OCI-LY3 (cell line): ENCODE results near the gene UGT3A1.

Experiments used
- H2AFZ ChIP-seq: fragments of 200-600, 300-600 bp; shearing (Covaris generic); 2 replicates; pipeline ENCODE4 v1.6.0; 2014; ENCODE audit warnings: antibody characterized with exemption, low read depth, low read length
- H3K27ac ChIP-seq: fragments of 200-600, 300-600 bp; sonication (generic); 2 replicates; pipeline ENCODE4 v1.5.1; 2014; ENCODE audit warnings: mild to moderate bottlenecking, low read length, moderate library complexity, mixed read lengths
- H3K27me3 ChIP-seq: fragments of 200-600, 300-600 bp; sonication (generic); 2 replicates; pipeline ENCODE4 v1.6.1; 2014; ENCODE audit warnings: low read depth, low read length, mixed read lengths
- H3K36me3 ChIP-seq: fragments of 200-600, 300-600 bp; sonication (generic); replicated peaks from 2 replicates; pipeline ENCODE3; 2014; ENCODE audit warnings: low read depth, low read length, mixed read lengths
- H3K4me1 ChIP-seq: fragments of 300-600, 200-600 bp; sonication (generic); 2 replicates; pipeline ENCODE4 v1.6.1; 2014; ENCODE audit warnings: low read length, mixed read lengths
- H3K4me2 ChIP-seq: fragments of 200-600, 300-600 bp; sonication (generic); 2 replicates; pipeline ENCODE4 v1.6.1; 2014; ENCODE audit warnings: low read length, mixed read lengths
- H3K4me3 ChIP-seq: fragments of 300-600, 200-600 bp; sonication (generic); 2 replicates; pipeline ENCODE4 v1.5.1; 2014; ENCODE audit warnings: antibody characterized with exemption, mild to moderate bottlenecking, low read length, moderate library complexity
- H3K79me2 ChIP-seq: fragments of 300-600, 200-600 bp; shearing (Covaris generic); 2 replicates; pipeline ENCODE4 v1.6.1; 2014; ENCODE audit warnings: mild to moderate bottlenecking, low read length, mixed read lengths
- H3K9ac ChIP-seq: fragments of 300-600, 200-600 bp; shearing (Covaris generic); 2 replicates; pipeline ENCODE4 v1.6.0; 2014; ENCODE audit warnings: mild to moderate bottlenecking, low read length, moderate library complexity
- H3K9me3 ChIP-seq: fragments of 200-600, 300-600 bp; shearing (Covaris generic); 2 replicates; pipeline ENCODE4 v1.6.1; 2014; ENCODE audit warnings: low read length, mixed read lengths; ENCODE audit not compliant: insufficient read depth
- H4K20me1 ChIP-seq: fragments of 200-600, 300-600 bp; sonication (generic); 2 replicates; pipeline ENCODE4 v1.6.1; 2016; ENCODE audit warnings: low read length, mixed read lengths; ENCODE audit not compliant: insufficient read depth
- EZH2phosphoT487 ChIP-seq: fragments of 200-600 bp; shearing (Covaris generic); IDR thresholded peaks from 2 replicates; pipeline ENCODE4 v1.6.1; 2018; ENCODE audit warnings: antibody characterized with exemption, mixed run types, low read depth
- TF ChIP-seq, protein P1 (sequence below): fragments of 200-600, 300-600 bp; sonication (generic); IDR thresholded peaks from 2 replicates; pipeline ENCODE4 v1.5.1; 2014; ENCODE audit warnings: antibody characterized with exemption, low read length, low read depth

UGT3A1 gene

DNA sequence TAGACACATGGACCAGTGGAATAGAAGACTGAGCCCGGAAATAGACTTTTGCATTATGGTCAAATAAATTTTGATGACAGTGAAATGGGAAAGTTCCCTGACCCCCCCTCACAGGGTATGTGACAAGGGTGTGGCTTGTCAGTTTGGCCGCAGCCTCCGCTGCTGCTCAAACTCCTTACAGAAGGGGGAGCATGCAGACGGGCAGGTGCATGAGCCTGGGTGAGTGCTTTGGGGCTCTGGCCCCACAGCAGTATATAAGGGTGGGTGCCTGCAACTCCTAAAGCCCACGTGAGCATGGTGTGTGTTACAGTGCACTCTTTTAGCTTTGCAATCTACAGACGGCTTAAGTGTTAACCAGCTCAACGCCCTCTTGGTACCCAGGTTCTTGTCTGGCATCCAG, 30.9 kb downstream of the UGT3A1 start:
- Histone ChIP-seq H3K4me1 (no peaks in the 10 kb centered on the region), H2AFZ (no peak overlapping the region), H3K9ac (no peak overlapping the region), H3K4me2 (no peak overlapping the region), H3K79me2 (no peaks in the 10 kb centered on the region), H3K9me3 (no peaks in the 10 kb centered on the region), H3K27me3 (no peaks in the 10 kb centered on the region), H3K36me3 (no peaks in the 10 kb centered on the region), H4K20me1 (no peaks in the 10 kb centered on the region), H3K4me3 (no peak overlapping the region), H3K27ac (no peak overlapping the region)
- no peak for TF ChIP-seq EZH2phosphoT487
- TF ChIP-seq, protein P1, sequence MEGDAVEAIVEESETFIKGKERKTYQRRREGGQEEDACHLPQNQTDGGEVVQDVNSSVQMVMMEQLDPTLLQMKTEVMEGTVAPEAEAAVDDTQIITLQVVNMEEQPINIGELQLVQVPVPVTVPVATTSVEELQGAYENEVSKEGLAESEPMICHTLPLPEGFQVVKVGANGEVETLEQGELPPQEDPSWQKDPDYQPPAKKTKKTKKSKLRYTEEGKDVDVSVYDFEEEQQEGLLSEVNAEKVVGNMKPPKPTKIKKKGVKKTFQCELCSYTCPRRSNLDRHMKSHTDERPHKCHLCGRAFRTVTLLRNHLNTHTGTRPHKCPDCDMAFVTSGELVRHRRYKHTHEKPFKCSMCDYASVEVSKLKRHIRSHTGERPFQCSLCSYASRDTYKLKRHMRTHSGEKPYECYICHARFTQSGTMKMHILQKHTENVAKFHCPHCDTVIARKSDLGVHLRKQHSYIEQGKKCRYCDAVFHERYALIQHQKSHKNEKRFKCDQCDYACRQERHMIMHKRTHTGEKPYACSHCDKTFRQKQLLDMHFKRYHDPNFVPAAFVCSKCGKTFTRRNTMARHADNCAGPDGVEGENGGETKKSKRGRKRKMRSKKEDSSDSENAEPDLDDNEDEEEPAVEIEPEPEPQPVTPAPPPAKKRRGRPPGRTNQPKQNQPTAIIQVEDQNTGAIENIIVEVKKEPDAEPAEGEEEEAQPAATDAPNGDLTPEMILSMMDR: no peak

DNA sequence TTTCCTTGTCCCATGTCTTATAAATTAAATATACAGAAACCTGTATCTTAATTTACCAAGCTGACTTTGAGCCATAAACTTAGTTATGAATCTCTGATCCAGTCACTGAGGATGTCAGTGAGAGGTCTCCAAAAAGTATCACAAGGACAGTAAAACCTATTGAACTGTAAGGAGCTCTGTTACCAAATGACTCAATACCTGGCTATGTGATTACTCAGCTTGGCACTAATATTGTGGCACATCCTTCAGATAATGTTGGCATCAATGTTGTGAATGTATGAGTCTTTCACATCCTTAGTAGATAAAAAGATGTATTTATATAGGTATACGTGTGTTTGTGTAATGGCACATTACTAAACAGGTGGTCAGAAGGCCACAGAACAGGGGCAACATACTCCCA, 34.8 kb downstream of the UGT3A1 start:
- H3K4me1 ChIP-seq: no peaks in the 10 kb centered on the region
- no peak overlapping the region for H3K4me3 ChIP-seq
- no peak overlapping the region for H3K4me2 ChIP-seq
- no peaks in the 10 kb centered on the region for H3K79me2 ChIP-seq
- H3K27ac ChIP-seq: no peak overlapping the region
- no peaks in the 10 kb centered on the region for H3K36me3 ChIP-seq
- TF ChIP-seq, protein P1: no peak
- TF ChIP-seq EZH2phosphoT487: no peak
- no peaks in the 10 kb centered on the region for H3K9me3 ChIP-seq
- no peak overlapping the region for H3K9ac ChIP-seq
- H4K20me1 ChIP-seq: no peaks in the 10 kb centered on the region
- no peak overlapping the region for H2AFZ ChIP-seq
- 0 out of 2 replicates have a peak, but pooled peaks cover 3% of the 10 kb centered on the region for H3K27me3 ChIP-seq

DNA sequence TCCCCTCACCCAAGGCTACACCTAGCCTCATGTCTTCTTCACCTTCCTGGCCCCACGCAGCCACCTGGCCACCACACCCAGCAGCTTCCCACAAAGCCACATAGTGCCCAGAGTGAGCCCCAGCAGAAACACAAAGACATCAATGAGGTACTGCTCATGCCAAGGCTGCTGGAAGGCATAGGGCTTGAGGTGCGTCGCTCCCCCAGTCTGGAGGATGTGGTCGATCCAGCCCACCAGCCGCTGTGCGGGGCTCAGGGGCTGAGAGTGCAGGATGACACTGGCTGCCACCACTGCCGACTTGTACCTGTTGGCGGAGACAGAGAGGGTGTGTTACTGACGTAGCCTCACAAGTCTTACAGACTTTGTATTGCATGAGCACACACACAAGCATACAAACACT, 37.0 kb downstream of the UGT3A1 start:
- H3K4me3 ChIP-seq: no peak overlapping the region

DNA sequence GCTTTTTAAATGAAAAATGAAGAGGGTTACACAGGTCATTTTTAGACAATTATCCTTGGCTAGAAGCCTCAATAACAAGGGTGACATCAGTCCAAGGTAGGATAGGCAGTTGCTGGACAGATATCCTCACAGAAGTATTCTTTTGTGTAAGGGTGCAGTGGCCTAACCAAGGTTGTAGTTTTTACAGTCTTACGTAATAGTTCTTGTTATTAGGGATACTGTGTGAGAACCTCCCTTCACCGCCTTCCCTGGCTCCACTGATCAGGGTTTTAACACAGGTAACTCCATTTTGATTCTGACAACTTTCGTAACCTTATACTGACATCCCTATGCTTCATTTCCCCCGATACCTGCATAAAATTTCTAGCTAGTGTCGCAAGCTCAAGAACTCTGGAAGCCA, 44.1 kb downstream of the UGT3A1 start:
- no peaks in the 10 kb centered on the region for H3K4me1 ChIP-seq
- no peaks in the 10 kb centered on the region for H3K79me2 ChIP-seq
- no peak overlapping the region for H3K9ac ChIP-seq
- H3K4me2 ChIP-seq: no peak overlapping the region
- no peak overlapping the region for H2AFZ ChIP-seq
- H3K4me3 ChIP-seq: no peak overlapping the region
- TF ChIP-seq, protein P1: no peak
- TF ChIP-seq EZH2phosphoT487: no peak
- no peaks in the 10 kb centered on the region for H3K36me3 ChIP-seq
- no peak overlapping the region for H3K27ac ChIP-seq
- H3K27me3 ChIP-seq: no peaks in the 10 kb centered on the region
- H3K9me3 ChIP-seq: no peaks in the 10 kb centered on the region
- no peaks in the 10 kb centered on the region for H4K20me1 ChIP-seq

More for the DNA sequence above, 37.0 kb downstream of the UGT3A1 start:
- Histone ChIP-seq H4K20me1 (no peaks in the 10 kb centered on the region), H3K9ac (no peak overlapping the region), H3K4me1 (no peaks in the 10 kb centered on the region), H3K36me3 (no peaks in the 10 kb centered on the region), H3K4me2 (no peak overlapping the region), H3K27me3 (0 out of 2 replicates have a peak, but pooled peaks cover 3% of the 10 kb centered on the region), H3K9me3 (no peaks in the 10 kb centered on the region), H2AFZ (no peak overlapping the region), H3K27ac (no peak overlapping the region), H3K79me2 (no peaks in the 10 kb centered on the region)
- TF ChIP-seq, protein P1: no peak
- no peak for TF ChIP-seq EZH2phosphoT487
